ENCODE measurements around the gene GLRA2. TPM values are rescaled to one million over a fixed set of nuclear protein-coding genes. Genes with fewer than 3 reads are reported as not detected.

Gene GLRA2
- total and polyA plus RNA-seq, 2 of the 13 experiments (the other 11 are each of a cell fraction or from before 2014, with no cell fraction given), result not detected

DNA sequence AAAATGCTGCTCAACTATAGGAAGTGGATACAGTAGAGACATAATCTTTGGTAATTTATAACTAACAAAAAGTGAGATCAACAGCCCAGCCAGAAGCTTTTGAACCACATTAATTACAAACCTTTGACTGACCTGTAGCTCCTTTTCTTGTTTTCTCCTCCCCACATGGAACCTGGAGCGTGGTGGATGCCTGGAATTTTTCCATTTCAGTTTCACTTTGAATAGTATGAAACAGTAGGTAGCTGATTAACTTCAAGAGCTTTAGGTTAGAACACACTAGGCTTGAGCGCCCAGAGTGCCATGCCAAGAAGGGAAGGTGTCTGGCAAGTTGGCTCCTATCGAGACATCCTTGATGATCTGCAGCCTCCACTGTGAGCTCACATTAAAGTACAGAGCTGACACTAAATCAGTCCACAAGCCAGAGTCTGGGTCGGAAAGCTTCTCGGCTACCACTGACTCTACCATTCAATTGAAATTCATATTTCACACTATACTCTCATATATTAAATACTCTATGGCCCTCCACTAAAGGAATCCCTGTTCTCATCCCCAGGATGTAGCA lies 143.4 kb downstream of the GLRA2 start (continued):
- TF ChIP-seq SUZ12 (IDR thresholded peaks at IDR 0.05; ENCODE audit: low read depth, low read length), result no peak
- no peak for TF ChIP-seq MED1 (CRISPR knock-in tag; IDR thresholded peaks at IDR 0.05)
- no peak for TF ChIP-seq ONECUT2 (CRISPR knock-in tag; IDR thresholded peaks at IDR 0.05)
- no peak for TF ChIP-seq ZSCAN12 (CRISPR knock-in tag; IDR thresholded peaks at IDR 0.05)

DNA sequence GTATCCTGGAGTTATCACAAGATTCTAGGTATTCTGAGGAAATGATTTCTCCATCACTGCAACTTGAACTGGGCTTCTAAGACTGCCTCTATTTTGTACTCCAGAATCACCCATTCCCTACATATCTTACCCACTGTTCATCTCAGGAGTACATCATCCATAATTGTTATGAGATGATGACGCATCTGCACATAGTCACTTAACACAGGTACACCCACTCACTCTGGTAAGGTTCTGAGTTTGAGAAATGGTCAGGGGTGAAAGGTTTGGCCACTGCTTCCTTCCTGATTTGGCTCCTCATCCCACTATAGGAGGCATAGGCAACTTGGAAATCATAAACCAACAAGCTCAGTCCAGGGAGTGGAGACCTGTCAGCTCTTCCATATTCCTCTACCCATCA lies 143.9 kb downstream of the GLRA2 start:
- Histone ChIP-seq H3K27me3 (ENCODE audit: control insufficient read depth in 1 of 2, insufficient read depth in 2 of 2, low read length in 2 of 2) (no peaks in the 10 kb centered on the region), H3K4me1 (ENCODE audit: insufficient read depth, low read length) (no peaks in the 10 kb centered on the region), H3K9ac (ENCODE audit: insufficient read depth, low read depth, low read length) (no peak overlapping the region), H3K36me3 (replicated peaks in 1 of 2; ENCODE audit: control insufficient read depth in 1 of 2, insufficient read depth in 2 of 2, low read length in 2 of 2) (no peaks in the 10 kb centered on the region), H4K20me1 (ENCODE audit: insufficient read depth, low read length) (no peaks in the 10 kb centered on the region), H3K4me3 (replicated peaks in 1 of 3; ENCODE audit: insufficient read depth in 1 of 3, low read depth in 2 of 3, low read length in 3 of 3) (no peak overlapping the region), H2AFZ (ENCODE audit: low read length) (no peak overlapping the region), H3K4me2 (ENCODE audit: low read depth, low read length) (no peak overlapping the region), H3K79me2 (ENCODE audit: insufficient read depth, low read length) (no peaks in the 10 kb centered on the region), H3K27ac (ENCODE audit: extremely low read length, insufficient read depth, low read length) (no peak overlapping the region), H3K9me3 (ENCODE audit: low read length) (no peaks in the 10 kb centered on the region)
- BruUV-seq (replicated peaks), result no TSS peak
- 100% methylated on average over 1 of the region's 1 CpG for WGBS (ENCODE audit: low lambda C conversion rate)
- POLR2A ChIA-PET, result no interaction called here
- DNase-seq (ENCODE audit: low spot score) (no peak), FAIRE-seq (no peak), ATAC-seq (no peak)
- in situ Hi-C loops (cut with HindIII; ENCODE audit: extremely low pct_ligation_motif_present, low pct_unique_long_range_greater_than_20kb) (no loop called here), intact Hi-C loops (cut with micrococcal nuclease; ENCODE audit: unreplicated experiment) (no loop called here)
- CTCF ChIA-PET (ENCODE audit: low intra/inter-chr PET ratio, low total read pairs), result no interaction called here
- TF ChIP-seq CBX2 (IDR thresholded peaks at IDR 0.05; ENCODE audit: low read depth, low read length) (no peak), CBX2 (CRISPR knock-in tag; IDR thresholded peaks at IDR 0.05; ENCODE audit: low read depth) (no peak), ZNF225 (CRISPR knock-in tag; IDR thresholded peaks at IDR 0.05) (no peak), HNF1A (IDR thresholded peaks at IDR 0.05; ENCODE audit: low read depth) (no peak), HNF1A (CRISPR knock-in tag; IDR thresholded peaks at IDR 0.05; ENCODE audit: borderline replicate concordance) (no peak), ZBTB3 (CRISPR knock-in tag; IDR thresholded peaks at IDR 0.05; ENCODE audit: borderline replicate concordance, low read depth) (no peak), ZFYVE20 (CRISPR knock-in tag; IDR thresholded peaks at IDR 0.05; ENCODE audit: borderline replicate concordance, low read depth) (no peak), ZNF530 (CRISPR knock-in tag; IDR thresholded peaks at IDR 0.05; ENCODE audit: low read depth) (no peak), MTF1 (CRISPR knock-in tag; IDR thresholded peaks at IDR 0.05) (no peak), BCL6 (CRISPR knock-in tag; IDR thresholded peaks at IDR 0.05) (no peak), ZNF678 (CRISPR knock-in tag; IDR thresholded peaks at IDR 0.05) (no peak), ZNF138 (CRISPR knock-in tag; IDR thresholded peaks at IDR 0.05; ENCODE audit: low read depth) (no peak), ZBTB38 (CRISPR knock-in tag; IDR thresholded peaks at IDR 0.05) (no peak), ZNF83 (CRISPR knock-in tag; IDR thresholded peaks at IDR 0.05; ENCODE audit: borderline replicate concordance) (no peak)
- TF ChIP-seq, protein P1, sequence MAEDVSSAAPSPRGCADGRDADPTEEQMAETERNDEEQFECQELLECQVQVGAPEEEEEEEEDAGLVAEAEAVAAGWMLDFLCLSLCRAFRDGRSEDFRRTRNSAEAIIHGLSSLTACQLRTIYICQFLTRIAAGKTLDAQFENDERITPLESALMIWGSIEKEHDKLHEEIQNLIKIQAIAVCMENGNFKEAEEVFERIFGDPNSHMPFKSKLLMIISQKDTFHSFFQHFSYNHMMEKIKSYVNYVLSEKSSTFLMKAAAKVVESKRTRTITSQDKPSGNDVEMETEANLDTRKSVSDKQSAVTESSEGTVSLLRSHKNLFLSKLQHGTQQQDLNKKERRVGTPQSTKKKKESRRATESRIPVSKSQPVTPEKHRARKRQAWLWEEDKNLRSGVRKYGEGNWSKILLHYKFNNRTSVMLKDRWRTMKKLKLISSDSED (CRISPR knock-in tag; IDR thresholded peaks at IDR 0.05), result no peak
- TF ChIP-seq, protein P2, sequence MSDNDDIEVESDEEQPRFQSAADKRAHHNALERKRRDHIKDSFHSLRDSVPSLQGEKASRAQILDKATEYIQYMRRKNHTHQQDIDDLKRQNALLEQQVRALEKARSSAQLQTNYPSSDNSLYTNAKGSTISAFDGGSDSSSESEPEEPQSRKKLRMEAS (IDR thresholded peaks at IDR 0.05), result no peak
